Thoracic aorta (tissue), 2 donors: Measurements from ENCODE around the gene SERTAD3. TPM values are rescaled to one million over a fixed set of nuclear protein-coding genes. Genes with fewer than 3 reads are reported as not detected.
"Not testable (repeated sequence)": the region's sequence is repeated elsewhere in the genome, so short reads cannot be mapped to it uniquely, and the experiment has no call there.

ENCODE experiments used
- ATAC-seq: fragments of 150-250 bp; one replicate; pipeline ENCODE4 v1.8.0; 2017; ENCODE audit warnings: low read depth; ENCODE audit not compliant: insufficient number of reproducible peaks, low FRiP score
- DNase-seq: peaks from one replicate; pipeline ENCODE4 v3.0.0-alpha.2; 2020; ENCODE audit warnings: low spot score
- H3K27ac ChIP-seq, 2 donors: fragments of 200-600 bp; sonication (generic); 1 replicate in 1 of 2; 2 replicates in 1 of 2; pipeline ENCODE4 v1.5.1; 2016; ENCODE audit warnings: mild to moderate bottlenecking in 2 of 2, moderate library complexity in 2 of 2
- H3K27me3 ChIP-seq: fragments of 200-600 bp; sonication (generic); replicated peaks from 2 replicates; pipeline ENCODE4 v1.6.0; 2016; ENCODE audit warnings: mild to moderate bottlenecking; ENCODE audit not compliant: insufficient read depth
- H3K36me3 ChIP-seq: fragments of 200-600 bp; sonication (generic); one replicate; pipeline ENCODE4 v1.5.1; 2016
- H3K4me1 ChIP-seq, 2 donors: fragments of 200-600 bp; sonication (generic); 1 replicate in 1 of 2; 2 replicates in 1 of 2; pipeline versions ENCODE4 v1.5.1 to v1.6.0; 2016; ENCODE audit warnings: low read depth in 2 of 2, mild to moderate bottlenecking in 1 of 2; ENCODE audit not compliant: control insufficient read depth in 1 of 2
- H3K4me3 ChIP-seq: fragments of 200-600 bp; sonication (generic); 2 replicates; pipeline ENCODE4 v1.5.1; 2016; ENCODE audit warnings: mild to moderate bottlenecking
- H3K9me3 ChIP-seq: fragments of 200-600 bp; sonication (generic); 2 replicates; pipeline ENCODE4 v1.5.1; 2016
- CTCF ChIP-seq: fragments of 200-600 bp; sonication (generic); IDR thresholded peaks from one replicate; pipeline ENCODE4 v1.5.1; 2019; ENCODE audit warnings: antibody characterized with exemption
- total RNA-seq, 2 donors: library from RNA; depleted of rRNA; stranded (reverse); fragments of >200 nt; gene quantifications; one replicate each; pipeline versions ENCODE4 v1.1.0 to v1.2.3, GENCODE V29; 2016

The SERTAD3 gene
- total RNA-seq, 2 donors from 2014 or later: 12.3 to 19.4 TPM

GRCh38 chr19:40441719-40442253, 2.3 kb downstream of the SERTAD3 start:
- H3K36me3 ChIP-seq: peaks cover 18% of the 10 kb centered on the region
- H3K27ac ChIP-seq: no peak overlapping the region
- ATAC-seq (no peak), DNase-seq (no peak)
- TF ChIP-seq CTCF: no peak
- H3K27me3 ChIP-seq: no peaks in the 10 kb centered on the region
- H3K4me1 ChIP-seq: peaks cover 14 to 20% of the 10 kb centered on the region in 2 donors
- H3K9me3 ChIP-seq: no peaks in the 10 kb centered on the region
- H3K4me3 ChIP-seq: no peak overlapping the region

GRCh38 chr19:40438284-40438683, 5.9 kb downstream of the SERTAD3 start:
- ATAC-seq: no peak
- H3K27ac ChIP-seq: no peak overlapping the region
- peaks cover 18% of the 10 kb centered on the region for H3K36me3 ChIP-seq
- H3K4me1 ChIP-seq: peaks cover 20% of the 10 kb centered on the region in 2 donors
- H3K9me3 ChIP-seq: no peaks in the 10 kb centered on the region
- H3K4me3 ChIP-seq: no peak overlapping the region
- no peak for TF ChIP-seq CTCF
- no peak for DNase-seq
- H3K27me3 ChIP-seq: no peaks in the 10 kb centered on the region

GRCh38 chr19:40433391-40434216, 10.5 kb downstream of the SERTAD3 start:
- DNase-seq (peak; percentile 52), ATAC-seq (peak; percentile 91)
- peak overlapping the region; percentile 92 to 98 for H3K27ac ChIP-seq
- no peaks in the 10 kb centered on the region for H3K27me3 ChIP-seq
- H3K4me1 ChIP-seq: peaks cover 15 to 17% of the 10 kb centered on the region in 2 donors
- TF ChIP-seq CTCF: no peak
- H3K36me3 ChIP-seq: no peaks in the 10 kb centered on the region
- H3K4me3 ChIP-seq: peak overlapping the region; percentile 77
- no peaks in the 10 kb centered on the region for H3K9me3 ChIP-seq

- Histone ChIP-seq H3K27ac (peak overlapping the region; percentile 92 to 98), H3K4me1 (peaks cover 15 to 17% of the 10 kb centered on the region in 2 donors), H3K4me3 (peak overlapping the region; percentile 77)
- H3K9me3 ChIP-seq, H3K27me3 ChIP-seq, ATAC-seq, H3K36me3 ChIP-seq, DNase-seq: not testable (repeated sequence)
These were observed 11.4 kb downstream of the SERTAD3 start for GRCh38 chr19:40432760-40433159.

GRCh38 chr19:40431698-40432097, 12.4 kb downstream of the SERTAD3 start:
- DNase-seq (no peak), ATAC-seq (no peak)
- no peaks in the 10 kb centered on the region for H3K9me3 ChIP-seq
- TF ChIP-seq CTCF: no peak
- peaks cover 15 to 17% of the 10 kb centered on the region in 2 donors for H3K4me1 ChIP-seq
- H3K36me3 ChIP-seq: no peaks in the 10 kb centered on the region
- peak overlapping the region in 1 of 2 donors; percentile 98 for H3K27ac ChIP-seq
- no peaks in the 10 kb centered on the region for H3K27me3 ChIP-seq
- H3K4me3 ChIP-seq: no peak overlapping the region

- not testable (repeated sequence) for H3K27me3 ChIP-seq, H3K9me3 ChIP-seq, ATAC-seq
These were observed 13.9 kb downstream of the SERTAD3 start for GRCh38 chr19:40430242-40430641.

GRCh38 chr19:40428197-40428596, 15.9 kb downstream of the SERTAD3 start:
- H3K27me3 ChIP-seq, DNase-seq, H3K36me3 ChIP-seq, H3K4me3 ChIP-seq, H3K27ac ChIP-seq, H3K9me3 ChIP-seq, ATAC-seq: not testable (repeated sequence)
- H3K4me1 ChIP-seq: peaks cover 23 to 25% of the 10 kb centered on the region in 2 donors

More at GRCh38 chr19:40430242-40430641, 13.9 kb downstream of the SERTAD3 start:
- H3K36me3 ChIP-seq, DNase-seq, H3K4me3 ChIP-seq, H3K27ac ChIP-seq: not testable (repeated sequence)
- H3K4me1 ChIP-seq: peaks cover 15 to 17% of the 10 kb centered on the region in 2 donors
